ENCODE data around the gene LIPG. TPM values are rescaled to one million over a fixed set of nuclear protein-coding genes. Genes with fewer than 3 reads are reported as not detected.
A peak's percentile ranks its signal among the peaks of the same experiment; 100 is the strongest.
"Not testable (repeated sequence)": the region's sequence is repeated elsewhere in the genome, so short reads cannot be mapped to it uniquely, and the experiment has no call there.

The LIPG gene
- total RNA-seq (2014; rRNA removed; shearing (Covaris generic)), result 0.43 and 0.53 TPM in 2 replicates
- 8.4 and 11.0 TPM in 2 replicates for polyA plus RNA-seq (2015; cell fraction: cytosol; rRNA removed)
- 30.3 and 36.8 TPM in 2 replicates for polyA plus RNA-seq (2015; cell fraction: nucleus; rRNA removed)

- peak; percentile 21 for DNase-seq (ENCODE audit: low read depth)
Observed at GRCh38 chr18:49561289-49562193, at the start of gene LIPG. LIPG (plus strand) TSS chr18:49562057; CDS start chr18:49562309, 252 bp downstream.

DNA sequence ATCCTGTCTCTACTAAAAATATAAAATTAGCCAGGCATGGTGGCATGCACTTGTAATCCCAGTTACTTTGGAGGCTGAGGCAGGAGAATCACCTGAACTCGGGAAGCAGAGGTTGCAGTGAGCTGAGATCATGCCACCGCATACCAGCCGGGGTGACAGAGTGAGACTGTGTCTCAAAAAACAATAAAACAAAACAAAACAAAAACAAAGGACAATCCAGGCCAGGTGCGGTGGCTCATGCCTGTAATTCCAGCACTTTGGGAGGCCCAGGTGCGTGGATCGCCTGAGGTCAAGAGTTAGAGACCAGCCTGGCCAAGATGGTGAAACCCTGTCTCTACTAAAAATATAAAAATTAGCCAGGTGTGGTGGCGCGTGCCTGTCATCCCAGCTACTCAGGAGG, 49.0 kb upstream of the LIPG start:
- not testable (repeated sequence) for DNase-seq (ENCODE audit: low read depth)

GRCh38 chr18:49514577-49514976, 47.3 kb upstream of the LIPG start:
- DNase-seq (ENCODE audit: low read depth), result no peak

DNA sequence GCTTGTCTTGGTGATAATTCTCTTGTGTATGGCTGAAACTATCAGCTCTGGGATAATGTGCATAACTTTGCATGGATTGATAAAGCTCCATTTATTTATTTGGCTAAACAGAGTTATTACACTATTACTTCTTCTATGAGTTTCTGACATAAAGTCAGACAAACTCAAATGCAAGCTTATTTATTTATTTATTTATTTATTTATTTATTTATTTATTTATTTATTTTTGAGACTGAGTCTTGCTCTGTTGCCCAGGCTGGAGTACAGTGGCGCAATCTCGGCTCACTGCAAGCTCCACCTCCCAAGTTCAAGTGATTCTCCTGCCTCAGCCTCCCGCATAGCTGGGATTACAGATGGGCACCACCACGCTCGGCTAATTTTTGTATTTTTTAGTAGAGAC, 46.9 kb upstream of the LIPG start:
- DNase-seq (ENCODE audit: low read depth), result not testable (repeated sequence)

DNA sequence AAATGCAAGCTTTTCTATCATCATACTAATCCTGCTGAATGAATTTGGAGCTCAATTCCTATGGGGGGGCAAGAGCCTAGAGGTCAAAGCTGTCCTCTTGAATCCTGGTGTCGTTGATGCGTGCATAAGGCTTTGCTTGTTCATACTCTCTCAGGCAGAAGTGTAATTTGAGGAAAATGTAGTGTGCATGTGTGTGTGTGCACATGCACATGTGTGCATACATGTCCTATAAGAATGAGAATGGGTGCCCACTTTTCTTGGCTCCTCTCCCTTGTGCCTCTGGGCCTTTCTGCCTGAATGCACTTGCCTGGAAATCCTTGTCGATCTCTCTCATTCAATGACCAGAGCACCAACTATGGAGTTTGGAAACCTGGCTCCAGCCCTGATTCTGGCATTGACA, 46.3 kb upstream of the LIPG start:
- DNase-seq (ENCODE audit: low read depth), result no peak

DNA sequence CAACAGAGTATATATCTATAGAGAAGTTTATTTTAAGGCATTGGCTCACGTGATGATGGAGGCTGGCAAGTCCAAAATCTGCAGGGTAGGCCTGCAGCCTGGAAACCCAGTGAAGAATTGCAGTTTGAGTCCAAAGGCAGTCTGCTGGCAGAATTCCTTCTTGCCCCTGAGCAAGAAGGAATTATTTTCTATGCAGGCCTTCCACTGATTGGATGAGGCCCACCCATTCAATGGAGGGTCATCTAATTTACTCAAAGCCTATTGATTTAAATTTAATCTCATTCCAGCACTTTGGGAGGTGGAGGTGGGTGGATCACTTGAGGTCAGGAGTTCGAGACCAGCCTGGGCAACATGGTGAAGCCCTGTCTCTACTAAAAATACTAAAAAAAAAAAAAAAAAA, 44.4 kb upstream of the LIPG start:
- DNase-seq (ENCODE audit: low read depth), result no peak

DNA sequence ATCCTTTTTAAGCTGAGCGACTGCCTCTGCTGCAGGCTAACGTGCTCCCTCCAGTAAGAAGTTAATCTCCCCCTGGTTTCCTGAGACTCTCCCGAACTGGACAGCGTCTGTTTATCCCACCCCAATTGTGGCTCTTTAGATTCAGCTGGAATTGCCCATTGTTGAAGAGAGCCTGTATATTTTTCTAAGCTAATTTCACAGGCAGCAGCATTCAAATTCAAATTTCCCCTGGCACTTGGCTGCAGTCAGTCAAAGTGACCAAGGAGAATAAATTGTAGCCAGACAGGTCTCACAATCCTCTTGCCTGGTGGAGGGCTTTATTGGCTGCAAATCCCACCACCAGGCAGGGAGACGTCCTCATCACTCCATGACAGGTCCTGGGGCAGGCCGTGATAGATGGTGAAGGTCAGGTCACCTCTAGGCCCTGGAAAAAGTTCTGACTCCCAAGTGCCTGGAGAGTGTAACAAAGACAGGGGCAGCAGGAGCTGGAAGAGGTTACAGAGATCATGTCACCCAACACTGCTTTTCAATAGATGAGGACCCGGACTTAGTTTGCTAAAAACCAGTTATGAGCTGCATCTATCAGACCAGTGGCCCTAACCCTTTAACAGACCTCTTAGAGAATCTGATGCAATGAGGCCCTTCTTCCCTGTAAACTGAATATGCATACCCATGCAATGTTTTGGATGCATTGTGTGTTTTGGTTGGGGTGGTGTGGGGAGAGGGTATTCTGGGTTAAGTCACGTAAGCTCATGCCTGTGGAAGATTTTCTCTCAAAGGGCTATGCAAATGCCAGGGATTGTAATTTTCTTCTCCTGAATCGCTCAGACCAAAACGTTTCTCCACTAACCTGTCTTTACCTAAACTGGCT, 42.5 kb upstream of the LIPG start:
- no peak for DNase-seq (ENCODE audit: low read depth)

DNA sequence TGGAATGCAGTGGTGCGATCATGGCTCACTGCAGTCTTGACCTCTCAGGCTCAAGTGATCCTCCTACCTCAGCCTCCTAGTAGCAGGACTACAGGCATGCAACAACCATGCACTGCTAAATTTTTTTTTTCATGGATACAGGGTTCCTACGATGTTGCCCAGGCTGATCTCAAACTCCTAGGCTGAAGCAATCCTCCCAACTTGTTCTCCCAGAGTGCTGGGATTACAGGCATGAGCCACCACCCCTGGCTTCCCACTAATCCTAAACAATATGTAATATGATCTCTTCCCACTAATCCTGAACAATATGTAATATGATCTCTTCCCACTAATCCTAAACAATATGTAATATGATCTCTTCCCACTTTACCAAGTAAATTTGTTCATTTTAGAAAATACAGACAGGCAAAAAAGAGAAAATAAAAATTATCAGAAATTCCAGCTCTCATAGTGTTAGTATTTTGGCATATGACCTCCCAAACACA, 41.2 kb upstream of the LIPG start:
- peak; percentile 64 for DNase-seq (ENCODE audit: low read depth)

DNA sequence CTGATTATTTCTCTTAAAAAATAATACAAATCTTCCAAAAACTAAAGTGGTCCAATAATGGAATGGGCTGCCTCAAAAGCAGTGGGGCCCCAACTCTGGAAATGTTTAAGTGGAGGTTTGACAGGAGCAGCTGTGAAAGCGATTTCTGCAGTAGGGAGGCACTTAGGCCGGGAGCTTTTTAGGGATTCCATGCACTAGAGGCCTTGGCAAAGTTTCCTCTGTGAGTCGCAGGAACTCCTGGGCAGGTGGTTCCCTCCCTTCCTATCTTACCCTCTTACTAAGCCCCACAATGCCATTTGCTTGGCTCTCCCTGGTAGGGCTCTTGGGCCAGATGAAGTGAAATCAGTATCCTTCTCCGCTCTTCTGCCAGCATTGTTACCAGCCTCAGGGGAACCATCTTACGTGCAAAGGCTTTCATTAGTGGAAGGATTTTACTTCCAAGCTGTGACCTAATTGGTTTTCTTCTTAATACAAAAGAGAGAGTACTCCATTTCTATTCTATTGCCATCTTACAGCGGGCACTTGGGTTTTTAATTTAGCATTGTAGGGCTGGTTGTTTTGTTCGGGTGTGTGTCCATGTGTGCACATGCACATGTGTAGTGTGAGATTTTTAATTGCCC, 40.5 kb upstream of the LIPG start:
- DNase-seq (ENCODE audit: low read depth), result peak; percentile 34

DNA sequence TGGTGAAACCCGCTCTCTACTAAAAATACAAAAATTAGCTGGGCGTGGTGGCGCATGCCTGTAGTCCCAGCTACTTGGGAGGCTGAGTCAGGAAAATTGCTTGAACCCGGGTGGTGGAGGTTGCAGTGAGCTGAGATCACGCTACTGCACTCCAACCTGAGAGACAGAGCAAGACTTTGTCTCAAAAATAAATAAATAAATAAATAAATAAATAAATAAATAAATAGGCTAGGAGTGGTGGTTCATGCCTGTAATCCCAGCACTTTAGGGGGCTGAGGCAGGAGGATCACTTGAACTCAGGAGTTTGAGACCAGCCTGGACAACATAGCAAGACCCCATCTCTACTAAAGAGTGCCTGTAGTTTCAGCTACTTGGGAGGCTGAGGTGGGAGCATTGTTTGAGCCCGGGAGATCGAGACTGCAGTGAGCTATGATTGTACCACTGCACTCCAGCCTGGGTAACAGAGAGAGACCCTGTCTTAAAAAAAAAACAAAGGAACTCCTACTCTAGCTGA, 38.2 kb upstream of the LIPG start:
- not testable (repeated sequence) for DNase-seq (ENCODE audit: low read depth)

DNA sequence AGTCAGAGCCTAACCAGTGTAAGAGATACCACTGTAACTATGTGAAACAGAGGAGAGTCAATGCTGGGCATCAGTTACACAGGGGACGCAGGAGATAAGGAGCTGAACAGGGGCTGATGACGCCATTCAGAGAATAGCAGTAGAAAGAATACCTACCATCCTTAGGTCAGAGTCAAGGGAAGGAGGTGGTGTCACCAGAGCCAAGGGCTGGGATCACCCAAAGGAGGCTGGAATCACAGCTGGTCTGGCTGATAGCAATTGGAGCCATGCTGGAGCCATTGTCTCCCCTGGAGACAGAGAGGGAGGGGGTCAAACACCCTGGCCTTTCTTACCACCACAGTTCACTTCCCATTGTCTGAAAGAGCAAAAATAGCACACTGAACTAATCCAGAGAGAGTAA, 37.5 kb upstream of the LIPG start:
- no peak for DNase-seq (ENCODE audit: low read depth)

- no peak for DNase-seq (ENCODE audit: low read depth)
Observed at GRCh38 chr18:49524951-49525350, 36.9 kb upstream of the LIPG start.

GRCh38 chr18:49525981-49526380, 35.9 kb upstream of the LIPG start:
- DNase-seq (ENCODE audit: low read depth), result no peak

GRCh38 chr18:49527631-49528327, 34.1 kb upstream of the LIPG start:
- no peak for DNase-seq (ENCODE audit: low read depth)

DNA sequence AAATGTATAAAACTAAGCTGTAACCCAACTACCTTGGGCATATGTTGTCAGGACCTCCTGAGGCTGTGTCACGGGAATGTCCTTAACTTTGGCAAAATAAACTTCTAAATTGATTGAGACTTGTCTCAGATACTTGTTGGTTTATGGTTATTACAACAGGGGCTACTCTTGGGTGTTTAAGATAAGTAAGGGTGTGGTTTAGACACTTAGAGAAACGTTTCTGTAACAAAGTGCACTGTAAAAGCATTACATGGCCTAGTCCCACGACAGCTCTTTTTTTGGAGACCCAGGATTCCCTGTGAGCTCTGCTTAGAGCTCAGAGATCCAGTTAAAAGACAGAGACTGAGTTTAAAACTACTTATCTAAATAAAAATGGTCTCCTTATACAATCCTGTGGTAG, 32.3 kb upstream of the LIPG start:
- no peak for DNase-seq (ENCODE audit: low read depth)

GRCh38 chr18:49531678-49532153, 30.1 kb upstream of the LIPG start:
- no peak for DNase-seq (ENCODE audit: low read depth)

DNA sequence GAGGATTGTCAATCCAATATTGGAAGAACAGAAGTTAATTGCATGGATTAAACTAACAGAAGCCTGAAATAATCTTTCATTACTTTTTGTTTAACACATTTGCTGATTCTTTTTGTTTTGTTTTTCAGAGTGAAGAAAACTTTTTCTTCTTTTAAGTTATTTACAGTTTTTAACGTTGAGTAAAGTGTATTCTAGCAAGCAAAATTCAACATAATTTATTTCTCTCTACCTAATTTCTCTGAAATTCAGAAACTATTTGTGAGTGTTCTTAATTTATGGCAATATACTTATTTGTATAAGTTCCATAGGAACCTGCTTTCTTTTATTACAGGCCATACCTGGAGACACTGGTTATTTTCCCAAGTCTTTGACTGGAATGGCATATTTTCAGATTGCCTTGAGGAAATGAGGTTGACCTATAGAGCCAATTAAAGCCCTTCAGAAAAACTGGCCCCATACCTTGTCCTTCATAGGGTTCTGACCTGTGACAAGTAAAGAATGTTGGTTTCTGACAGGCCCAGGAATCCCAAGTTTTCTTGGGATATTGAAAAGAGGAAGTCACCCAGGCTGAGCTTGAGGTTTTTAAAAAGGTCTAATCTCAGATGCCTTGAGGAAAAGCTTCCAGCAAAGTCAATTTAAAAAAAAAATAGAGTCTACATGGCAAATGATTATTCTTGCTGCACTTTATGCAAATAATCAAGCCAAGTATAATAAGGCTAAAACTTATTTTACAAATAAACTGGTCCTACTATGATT, 26.8 kb upstream of the LIPG start:
- DNase-seq (ENCODE audit: low read depth), result no peak

GRCh38 chr18:49537232-49537896, 24.5 kb upstream of the LIPG start:
- DNase-seq (ENCODE audit: low read depth), result no peak

DNA sequence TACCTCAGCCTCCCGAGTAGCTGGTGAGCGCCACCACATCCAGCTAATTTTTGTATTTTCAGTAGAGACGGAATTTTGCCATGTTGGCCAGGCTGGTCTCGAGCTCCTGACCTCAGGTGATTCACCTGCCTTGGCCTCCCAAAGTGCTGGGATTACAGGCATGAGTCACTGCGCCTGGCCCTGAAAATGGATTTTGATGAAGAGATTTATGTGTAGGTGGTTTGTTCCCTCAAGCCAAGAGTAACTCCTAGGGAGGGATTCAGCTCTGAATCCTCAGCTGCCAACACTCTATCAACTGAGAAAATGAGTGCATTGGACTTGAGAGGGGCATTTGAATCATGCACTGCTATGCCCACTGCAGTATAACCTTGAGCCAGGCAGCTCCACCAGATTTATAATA, 17.5 kb upstream of the LIPG start:
- peak; percentile 62 for DNase-seq (ENCODE audit: low read depth)
